Daoy (cell line): ENCODE data around the gene NEUROD1. TPM values are rescaled to one million over a fixed set of nuclear protein-coding genes. Genes with fewer than 3 reads are reported as not detected.
"Not testable (repeated sequence)": the region's sequence is repeated elsewhere in the genome, so short reads cannot be mapped to it uniquely, and the experiment has no call there.

Source experiments
- DNase-seq: peaks from one replicate; pipeline ENCODE4 v3.0.0-alpha.2; 2015; ENCODE audit warnings: low read depth
- total RNA-seq: library from RNA; depleted of rRNA; stranded (reverse); fragments of >200 nt; shearing (Covaris generic); gene quantifications from 2 replicates; pipeline ENCODE4 v1.2.3, GENCODE V29; 2014; rRNA removed

Gene NEUROD1
- total RNA-seq = 0.09 TPM in 1 of 2 replicates, not detected in the other

GRCh38 chr2:181680055-181680936 lies at the start of gene NEUROD1:
Gene NEUROD1, minus strand, starts transcription at chr2:181680517. Its CDS starts 1,657 bp downstream, at chr2:181678860.
- peak; percentile 55 for DNase-seq

GRCh38 chr2:181725476-181725875 lies 45.2 kb upstream of the NEUROD1 start:
- no peak for DNase-seq

- DNase-seq = no peak
These were observed 44.3 kb upstream of the NEUROD1 start for GRCh38 chr2:181724662-181725061.

- DNase-seq = no peak
These were observed 43.4 kb upstream of the NEUROD1 start for GRCh38 chr2:181723731-181724130.

GRCh38 chr2:181715033-181715630 lies 34.8 kb upstream of the NEUROD1 start:
- peak; percentile 69 for DNase-seq

GRCh38 chr2:181711051-181711450 lies 30.7 kb upstream of the NEUROD1 start:
- DNase-seq = not testable (repeated sequence)

GRCh38 chr2:181702519-181702918 lies 22.2 kb upstream of the NEUROD1 start:
- not testable (repeated sequence) for DNase-seq

GRCh38 chr2:181698223-181698622 lies 17.9 kb upstream of the NEUROD1 start:
- no peak for DNase-seq

- DNase-seq = no peak
These were observed 17.3 kb upstream of the NEUROD1 start for GRCh38 chr2:181697571-181697970.

- no peak for DNase-seq
These were observed 16.8 kb upstream of the NEUROD1 start for GRCh38 chr2:181697126-181697525.

GRCh38 chr2:181694271-181694670 lies 14.0 kb upstream of the NEUROD1 start:
- no peak for DNase-seq

- DNase-seq = no peak
These were observed 10.5 kb upstream of the NEUROD1 start for GRCh38 chr2:181690860-181691259.

- no peak for DNase-seq
These were observed 6.4 kb upstream of the NEUROD1 start for GRCh38 chr2:181686576-181687185.

- DNase-seq = no peak
These were observed 4.9 kb upstream of the NEUROD1 start for GRCh38 chr2:181685150-181685688.

GRCh38 chr2:181684454-181685149 lies 4.3 kb upstream of the NEUROD1 start:
- DNase-seq = no peak

GRCh38 chr2:181683518-181684453 lies 3.5 kb upstream of the NEUROD1 start:
- peak; percentile 63 for DNase-seq

GRCh38 chr2:181682795-181683517 lies 2.6 kb upstream of the NEUROD1 start:
- DNase-seq = no peak

- DNase-seq = no peak
These were observed 1.9 kb upstream of the NEUROD1 start for GRCh38 chr2:181682026-181682789.
